Tibial nerve (tissue), 4 donors: ENCODE measurements around the gene CCNL1. TPM values are rescaled to one million over a fixed set of nuclear protein-coding genes. Genes with fewer than 3 reads are reported as not detected.

Experiments
- DNase-seq, 2 donors: peaks; one replicate each; pipeline ENCODE4 v3.0.0-alpha.2; 2019; ENCODE audit warnings: low spot score in 2 of 2
- H3K27ac ChIP-seq, 4 donors: fragments of 200-600 bp; sonication (generic) in 3 of 4; one replicate each; pipeline ENCODE4 v1.5.1; 2017 to 2019; ENCODE audit warnings: mild to moderate bottlenecking in 1 of 4
- H3K27me3 ChIP-seq, 2 donors: fragments of 200-600 bp; sonication (generic) in 1 of 2; one replicate each; pipeline versions ENCODE4 v1.5.1 to v1.6.0; 2017 to 2019
- H3K36me3 ChIP-seq, 3 donors: fragments of 200-600 bp; sonication (generic); one replicate each; pipeline ENCODE4 v1.5.1; 2018 to 2019
- H3K4me1 ChIP-seq, 4 donors: fragments of 200-600 bp; sonication (generic) in 3 of 4; one replicate each; pipeline ENCODE4 v1.5.1; 2017 to 2019
- H3K4me3 ChIP-seq, 4 donors: fragments of 200-600 bp; sonication (generic) in 3 of 4; one replicate each; pipeline ENCODE4 v1.5.1; 2017 to 2019; ENCODE audit warnings: mild to moderate bottlenecking in 1 of 4, moderate library complexity in 1 of 4
- H3K9me3 ChIP-seq, 4 donors: fragments of 200-600 bp; sonication (generic) in 3 of 4; one replicate each; pipeline ENCODE4 v1.5.1; 2017 to 2019
- CTCF ChIP-seq, 5 experiments: fragments of 200-600 bp in 3 of 5; fragments of 450-650 bp in 2 of 5; sonication (generic) in 3 of 5; IDR thresholded peaks; one replicate each; pipeline ENCODE4 v1.5.1; 2016 to 2019; ENCODE audit warnings: antibody characterized with exemption in 5 of 5, mild to moderate bottlenecking in 3 of 5, moderate library complexity in 2 of 5
- EP300 ChIP-seq, 2 donors: sonication (generic); formaldehyde crosslinking; IDR thresholded peaks; one replicate each; pipeline ENCODE4 v1.6.1; 2017; ENCODE audit warnings: antibody characterized with exemption in 2 of 2, mild to moderate bottlenecking in 1 of 2
- POLR2A ChIP-seq, 2 donors: fragments of 450-650 bp; IDR thresholded peaks; one replicate each; pipeline ENCODE4 v1.6.1; 2017; ENCODE audit warnings: antibody characterized with exemption in 2 of 2, mild to moderate bottlenecking in 2 of 2, moderate library complexity in 2 of 2
- WGBS, 2 donors: methylation state at CpG; one replicate each; pipeline ENCODE4 v1.1.5; 2018; 5-methylcytosine and 5-hydroxymethylcytosine counted together
- total RNA-seq, 4 donors: library from RNA; depleted of rRNA; stranded (reverse); fragments of >200 nt; gene quantifications; one replicate each; pipeline ENCODE4 v1.1.0, GENCODE V29; 2016

The CCNL1 gene
- total RNA-seq, 4 donors from 2014 or later: 176 to 239 (median 239) TPM

- no peak for TF ChIP-seq CTCF (IDR thresholded peaks at IDR 0.05)
- peaks cover 0 to 3% of the 10 kb centered on the region in 2 donors for H3K27me3 ChIP-seq
- H3K4me1 ChIP-seq: peaks cover 0 to 9% (median 0%) of the 10 kb centered on the region in 4 donors
- no peaks in the 10 kb centered on the region for H3K9me3 ChIP-seq
- no peak overlapping the region for H3K27ac ChIP-seq
- no peaks in the 10 kb centered on the region for H3K36me3 ChIP-seq
- no peak overlapping the region for H3K4me3 ChIP-seq
- no peak for DNase-seq
- WGBS, 2 donors: 45 to 59% methylated on average over 1 of the region's 1 CpG
These were observed 38.4 kb downstream of the CCNL1 start for GRCh38 chr3:157121522-157121921.

GRCh38 chr3:157120071-157120892, 39.7 kb downstream of the CCNL1 start:
- DNase-seq: no peak
- H3K4me1 ChIP-seq: peaks cover 0 to 14% (median 0%) of the 10 kb centered on the region in 4 donors
- 64 to 67% methylated on average over 50 of the region's 56 CpGs for WGBS, 2 donors

GRCh38 chr3:157119369-157119951, 40.5 kb downstream of the CCNL1 start:
- TF ChIP-seq POLR2A (IDR thresholded peaks at IDR 0.05) (no peak), CTCF (IDR thresholded peaks at IDR 0.05) (no peak), EP300 (IDR thresholded peaks at IDR 0.05) (no peak)
- no peak for DNase-seq
- no peaks in the 10 kb centered on the region for H3K36me3 ChIP-seq
- peaks cover 0 to 3% of the 10 kb centered on the region in 2 donors for H3K27me3 ChIP-seq
- WGBS, 2 donors: 76 to 77% methylated on average over 7 of the region's 7 CpGs
- no peak overlapping the region for H3K4me3 ChIP-seq
- H3K4me1 ChIP-seq: peaks cover 0 to 14% (median 0%) of the 10 kb centered on the region in 4 donors
- no peak overlapping the region for H3K27ac ChIP-seq
- H3K9me3 ChIP-seq: no peaks in the 10 kb centered on the region

More at GRCh38 chr3:157120071-157120892, 39.7 kb downstream of the CCNL1 start:
- no peaks in the 10 kb centered on the region for H3K9me3 ChIP-seq
- peak overlapping the region in 1 of 4 donors; percentile 40 for H3K27ac ChIP-seq
- no peak overlapping the region for H3K4me3 ChIP-seq
- no peaks in the 10 kb centered on the region for H3K36me3 ChIP-seq
- H3K27me3 ChIP-seq: peaks cover 0 to 3% of the 10 kb centered on the region in 2 donors
- TF ChIP-seq CTCF (IDR thresholded peaks at IDR 0.05): no peak

- 75 to 81% methylated on average over 4 of the region's 4 CpGs for WGBS, 2 donors
- DNase-seq: no peak
- Histone ChIP-seq H3K4me3 (no peak overlapping the region), H3K36me3 (no peaks in the 10 kb centered on the region), H3K4me1 (peaks cover 0 to 14% (median 0%) of the 10 kb centered on the region in 4 donors), H3K27ac (peak overlapping the region in 1 of 4 donors; percentile 79), H3K9me3 (no peaks in the 10 kb centered on the region), H3K27me3 (peaks cover 0 to 3% of the 10 kb centered on the region in 2 donors)
- TF ChIP-seq EP300 (IDR thresholded peaks at IDR 0.05) (no peak), POLR2A (IDR thresholded peaks at IDR 0.05) (no peak), CTCF (IDR thresholded peaks at IDR 0.05) (no peak)
These were observed 41.9 kb downstream of the CCNL1 start for GRCh38 chr3:157117875-157118654.
